Right lobe of liver (tissue), 4 donors: ENCODE data around the gene COPG1.

Experiments
- POLR2A ChIP-seq: fragments of 450-650 bp; IDR thresholded peaks from one replicate; pipeline ENCODE4 v1.6.1; 2017; ENCODE audit warnings: antibody characterized with exemption, mild to moderate bottlenecking
- TF ChIP-seq, protein P1 (sequence below), 4 donors: fragments of 200-600 bp in 3 of 4; fragments of 450-650 bp in 1 of 4; IDR thresholded peaks; one replicate each; pipeline versions ENCODE4 v1.5.1 to v1.8.0; 2016 to 2022; ENCODE audit warnings: antibody characterized with exemption in 4 of 4, mild to moderate bottlenecking in 2 of 4
- donor health status: DM: no; HTN: no; CAD: no.
- donor health status: DM: no; HTN: no; CAD: no.
- donor health status: DM: no; HTN: yes; CAD: no.

DNA sequence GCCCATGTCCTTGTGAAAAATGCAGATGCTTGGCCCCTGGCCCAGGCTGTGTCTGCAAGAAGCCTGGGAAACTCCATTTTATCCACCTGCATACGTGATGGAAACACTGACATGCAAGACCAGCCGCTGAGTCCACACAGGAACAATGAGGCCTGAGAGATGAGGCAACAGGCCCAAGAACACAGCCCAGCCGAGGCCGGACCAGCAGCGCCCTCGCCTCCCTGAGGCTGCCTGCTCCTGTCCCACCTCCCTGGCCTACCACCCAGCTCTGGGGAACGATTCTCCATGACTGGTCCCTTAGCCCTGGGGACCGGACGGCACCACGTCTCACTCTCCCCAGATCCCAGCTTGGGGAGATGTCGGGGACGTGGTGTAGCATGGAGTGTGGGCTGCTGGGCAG lies 76.7 kb downstream of the COPG1 start:
- TF ChIP-seq, protein P1, sequence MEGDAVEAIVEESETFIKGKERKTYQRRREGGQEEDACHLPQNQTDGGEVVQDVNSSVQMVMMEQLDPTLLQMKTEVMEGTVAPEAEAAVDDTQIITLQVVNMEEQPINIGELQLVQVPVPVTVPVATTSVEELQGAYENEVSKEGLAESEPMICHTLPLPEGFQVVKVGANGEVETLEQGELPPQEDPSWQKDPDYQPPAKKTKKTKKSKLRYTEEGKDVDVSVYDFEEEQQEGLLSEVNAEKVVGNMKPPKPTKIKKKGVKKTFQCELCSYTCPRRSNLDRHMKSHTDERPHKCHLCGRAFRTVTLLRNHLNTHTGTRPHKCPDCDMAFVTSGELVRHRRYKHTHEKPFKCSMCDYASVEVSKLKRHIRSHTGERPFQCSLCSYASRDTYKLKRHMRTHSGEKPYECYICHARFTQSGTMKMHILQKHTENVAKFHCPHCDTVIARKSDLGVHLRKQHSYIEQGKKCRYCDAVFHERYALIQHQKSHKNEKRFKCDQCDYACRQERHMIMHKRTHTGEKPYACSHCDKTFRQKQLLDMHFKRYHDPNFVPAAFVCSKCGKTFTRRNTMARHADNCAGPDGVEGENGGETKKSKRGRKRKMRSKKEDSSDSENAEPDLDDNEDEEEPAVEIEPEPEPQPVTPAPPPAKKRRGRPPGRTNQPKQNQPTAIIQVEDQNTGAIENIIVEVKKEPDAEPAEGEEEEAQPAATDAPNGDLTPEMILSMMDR (IDR thresholded peaks at IDR 0.05): no peak
- TF ChIP-seq POLR2A: no peak
